ENCODE data around the gene C1QL2. TPM values are rescaled to one million over a fixed set of nuclear protein-coding genes. Genes with fewer than 3 reads are reported as not detected.

Gene C1QL2
- total RNA-seq, 4 donors from 2014 or later: not detected

DNA sequence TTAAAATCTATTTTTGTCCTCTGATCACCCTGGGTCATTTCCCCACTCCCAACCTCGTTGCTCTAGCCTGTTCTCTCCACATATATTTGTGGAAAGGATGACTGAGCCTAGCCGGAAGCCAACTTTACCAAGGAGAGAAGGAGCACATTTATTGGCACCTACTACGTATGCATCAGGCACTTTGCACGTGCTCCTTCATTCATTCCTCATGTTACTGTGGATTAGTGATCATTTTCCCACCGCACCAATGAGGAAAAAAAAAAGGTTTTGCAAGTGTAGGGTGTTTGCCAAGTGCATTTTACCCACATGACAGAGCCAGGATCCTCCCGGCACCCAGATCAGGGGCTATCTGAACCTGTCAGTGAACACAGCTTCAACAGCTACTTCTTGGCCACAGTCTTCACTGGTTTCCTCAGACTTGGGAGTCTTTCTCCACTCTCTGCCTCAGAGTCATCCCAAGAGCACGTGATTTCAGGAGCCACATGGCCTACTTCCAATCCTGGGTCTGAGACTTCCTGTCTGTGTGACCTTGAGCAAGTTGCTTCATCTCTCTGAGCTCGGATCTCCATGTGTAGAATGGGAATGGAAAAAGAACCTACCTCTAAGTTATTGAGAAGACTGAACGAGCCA lies 1.9 kb upstream of the C1QL2 start:
- in situ Hi-C loops (cut with MboI; ENCODE audit: low sequenced_read_pairs in 4 of 4): no loop called here
- Histone ChIP-seq H3K4me3 (no peak overlapping the region), H3K36me3 (no peaks in the 10 kb centered on the region), H3K4me1 (peaks cover 0 to 9% of the 10 kb centered on the region in 2 donors), H3K27ac (no peak overlapping the region), H3K9me3 (no peaks in the 10 kb centered on the region), H3K27me3 (peaks cover 37 to 49% (median 40%) of the 10 kb centered on the region in 3 donors)
- TF ChIP-seq, protein P1, sequence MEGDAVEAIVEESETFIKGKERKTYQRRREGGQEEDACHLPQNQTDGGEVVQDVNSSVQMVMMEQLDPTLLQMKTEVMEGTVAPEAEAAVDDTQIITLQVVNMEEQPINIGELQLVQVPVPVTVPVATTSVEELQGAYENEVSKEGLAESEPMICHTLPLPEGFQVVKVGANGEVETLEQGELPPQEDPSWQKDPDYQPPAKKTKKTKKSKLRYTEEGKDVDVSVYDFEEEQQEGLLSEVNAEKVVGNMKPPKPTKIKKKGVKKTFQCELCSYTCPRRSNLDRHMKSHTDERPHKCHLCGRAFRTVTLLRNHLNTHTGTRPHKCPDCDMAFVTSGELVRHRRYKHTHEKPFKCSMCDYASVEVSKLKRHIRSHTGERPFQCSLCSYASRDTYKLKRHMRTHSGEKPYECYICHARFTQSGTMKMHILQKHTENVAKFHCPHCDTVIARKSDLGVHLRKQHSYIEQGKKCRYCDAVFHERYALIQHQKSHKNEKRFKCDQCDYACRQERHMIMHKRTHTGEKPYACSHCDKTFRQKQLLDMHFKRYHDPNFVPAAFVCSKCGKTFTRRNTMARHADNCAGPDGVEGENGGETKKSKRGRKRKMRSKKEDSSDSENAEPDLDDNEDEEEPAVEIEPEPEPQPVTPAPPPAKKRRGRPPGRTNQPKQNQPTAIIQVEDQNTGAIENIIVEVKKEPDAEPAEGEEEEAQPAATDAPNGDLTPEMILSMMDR (IDR thresholded peaks at IDR 0.05 in 4 of 5, conservative IDR thresholded peaks at IDR 0.05 in 1 of 5): no peak
- TF ChIP-seq POLR2A (IDR thresholded peaks at IDR 0.05): no peak
- ATAC-seq (no peak), DNase-seq (no peak)
- intact Hi-C loops (cut with DNase I; ENCODE audit: low total_unique reads): no loop called here

GRCh38 chr2:119157850-119158511 lies 570 bp downstream of the C1QL2 start:
- peaks cover 56 to 64% (median 62%) of the 10 kb centered on the region in 3 donors for H3K27me3 ChIP-seq
- H3K9me3 ChIP-seq: no peaks in the 10 kb centered on the region
- in situ Hi-C loops (cut with MboI; ENCODE audit: low sequenced_read_pairs in 4 of 4): no loop called here
- ATAC-seq (no peak), DNase-seq (no peak)
- no peak overlapping the region for H3K4me3 ChIP-seq
- no peak overlapping the region for H3K27ac ChIP-seq
- TF ChIP-seq POLR2A (IDR thresholded peaks at IDR 0.05): no peak
- TF ChIP-seq, protein P1 (IDR thresholded peaks at IDR 0.05 in 4 of 5, conservative IDR thresholded peaks at IDR 0.05 in 1 of 5): no peak
- no peaks in the 10 kb centered on the region for H3K36me3 ChIP-seq
- peaks cover 0 to 9% of the 10 kb centered on the region in 2 donors for H3K4me1 ChIP-seq
- intact Hi-C loops (cut with DNase I; ENCODE audit: low total_unique reads): no loop called here

- in situ Hi-C loops (cut with MboI; ENCODE audit: low sequenced_read_pairs in 4 of 4): no loop called here
- intact Hi-C loops (cut with DNase I; ENCODE audit: low total_unique reads): no loop called here
- ATAC-seq: no peak
- Histone ChIP-seq H3K4me3 (peak overlapping the region in 1 of 4 donors; percentile 3), H3K36me3 (no peaks in the 10 kb centered on the region), H3K9me3 (no peaks in the 10 kb centered on the region), H3K27me3 (peaks cover 60 to 65% (median 64%) of the 10 kb centered on the region in 3 donors), H3K4me1 (peaks cover 0 to 9% of the 10 kb centered on the region in 2 donors), H3K27ac (no peak overlapping the region)
- TF ChIP-seq POLR2A (IDR thresholded peaks at IDR 0.05): no peak
- TF ChIP-seq, protein P1 (IDR thresholded peaks at IDR 0.05 in 4 of 5, conservative IDR thresholded peaks at IDR 0.05 in 1 of 5): no peak
- DNase-seq: no peak
These were observed 1.4 kb downstream of the C1QL2 start for GRCh38 chr2:119156891-119157773.

DNA sequence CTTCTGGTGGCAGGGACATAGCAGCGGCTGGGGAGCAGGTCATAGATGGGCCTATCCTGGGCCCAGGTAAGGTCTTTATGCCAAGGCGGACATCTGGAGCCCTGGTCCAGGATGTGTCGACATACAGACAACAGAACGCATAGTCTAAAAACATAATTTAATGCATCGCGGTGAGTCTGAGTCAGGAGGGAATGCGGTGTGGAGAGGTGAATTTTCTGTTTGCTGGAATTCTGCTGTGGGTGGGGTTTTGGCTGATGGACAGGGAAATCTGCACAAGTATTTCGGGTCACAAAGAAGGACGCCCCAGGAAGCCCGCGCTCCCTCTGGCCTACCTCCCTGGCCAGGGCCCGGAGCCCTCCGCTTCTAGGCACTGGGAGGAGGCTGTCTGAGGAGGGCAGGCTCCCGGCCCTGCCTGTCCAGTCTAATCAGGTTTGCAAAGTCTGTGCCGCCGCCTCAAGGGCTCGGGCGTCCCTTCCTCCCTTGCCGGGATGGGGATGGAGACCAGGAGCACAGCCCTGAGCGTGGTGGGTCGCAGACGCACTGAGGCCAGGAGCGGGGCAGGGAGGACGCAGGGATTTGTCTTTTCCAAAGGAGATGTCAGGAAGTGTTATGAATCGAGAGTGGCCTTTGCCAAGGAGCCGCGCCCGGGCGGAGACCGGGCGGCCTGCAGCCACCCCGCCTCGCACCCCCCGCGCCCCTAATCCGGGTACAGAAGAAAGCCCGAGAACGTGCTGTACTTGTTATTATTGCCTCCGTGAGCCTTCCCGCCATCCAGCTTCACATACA lies 2.3 kb downstream of the C1QL2 start:
- DNase-seq (no peak), ATAC-seq (no peak)
- intact Hi-C loops (cut with DNase I; ENCODE audit: low total_unique reads) (no loop called here), in situ Hi-C loops (cut with MboI; ENCODE audit: low sequenced_read_pairs in 4 of 4) (no loop called here)
- Histone ChIP-seq H3K9me3 (no peaks in the 10 kb centered on the region), H3K27ac (no peak overlapping the region), H3K27me3 (peaks cover 64 to 68% (median 67%) of the 10 kb centered on the region in 3 donors), H3K36me3 (no peaks in the 10 kb centered on the region), H3K4me3 (peak overlapping the region in 1 of 4 donors; percentile 3), H3K4me1 (peaks cover 0 to 9% of the 10 kb centered on the region in 2 donors)
- TF ChIP-seq, protein P1 (IDR thresholded peaks at IDR 0.05 in 4 of 5, conservative IDR thresholded peaks at IDR 0.05 in 1 of 5): no peak
- no peak for TF ChIP-seq POLR2A (IDR thresholded peaks at IDR 0.05)
